Neuronal stem cell (in vitro differentiated cells): Measurements from ENCODE around the gene VMP1.
"Not testable (repeated sequence)": the region's sequence is repeated elsewhere in the genome, so short reads cannot be mapped to it uniquely, and the experiment has no call there.

ENCODE experiments used
- DNase-seq: peaks from one replicate; pipeline ENCODE4 v3.0.0-alpha.2; 2013; ENCODE audit warnings: low spot score
- H2AFZ ChIP-seq: one replicate; pipeline ENCODE4 v1.6.1; 2013; ENCODE audit warnings: mild to moderate bottlenecking, low read length, inconsistent platforms
- H2AK5ac ChIP-seq: 2 replicates; pipeline ENCODE4 v1.6.1; 2013; ENCODE audit warnings: low read depth, mild to moderate bottlenecking, inconsistent platforms, low read length, moderate library complexity, mixed read lengths
- H2BK120ac ChIP-seq: 2 replicates; pipeline ENCODE4 v1.6.1; 2013; ENCODE audit warnings: low read depth, mild to moderate bottlenecking, inconsistent platforms, low read length, moderate library complexity, mixed read lengths
- H2BK12ac ChIP-seq: one replicate; pipeline ENCODE4 v1.6.1; 2013; ENCODE audit warnings: low read length, inconsistent platforms
- H2BK15ac ChIP-seq: 2 replicates; pipeline ENCODE4 v1.6.1; 2013; ENCODE audit warnings: mild to moderate bottlenecking, low read length, inconsistent platforms, mixed read lengths
- H2BK5ac ChIP-seq: one replicate; pipeline ENCODE4 v1.6.1; 2013; ENCODE audit warnings: inconsistent platforms, mild to moderate bottlenecking, low read length, moderate library complexity
- H3K14ac ChIP-seq: one replicate; pipeline ENCODE4 v1.6.1; 2013; ENCODE audit warnings: low read length, inconsistent platforms
- H3K18ac ChIP-seq: 2 replicates; pipeline ENCODE4 v1.6.1; 2013; ENCODE audit warnings: low read length, inconsistent platforms
- H3K23ac ChIP-seq: 2 replicates; pipeline ENCODE4 v1.6.1; 2013; ENCODE audit warnings: low read depth, mild to moderate bottlenecking, mixed read lengths, low read length, inconsistent platforms; ENCODE audit not compliant: poor library complexity
- H3K27ac ChIP-seq: replicated peaks from 3 replicates; pipeline ENCODE4 v1.5.1; 2013; ENCODE audit warnings: low read length, inconsistent platforms
- H3K27me3 ChIP-seq, 3 experiments: 2 replicates each; pipeline ENCODE4 v1.6.1; 2013; ENCODE audit warnings: low read length in 3 of 3, mild to moderate bottlenecking in 2 of 3, inconsistent platforms in 1 of 3, low read depth in 1 of 3, mixed read lengths in 1 of 3, moderate library complexity in 1 of 3; ENCODE audit not compliant: control insufficient read depth in 3 of 3, insufficient read depth in 3 of 3
- H3K36me3 ChIP-seq, 2 donors: replicated peaks in 1 of 2; 2 replicates each; pipeline ENCODE4 v1.6.1; 2013; ENCODE audit warnings: low read length in 2 of 2; ENCODE audit not compliant: control insufficient read depth in 2 of 2, insufficient read depth in 2 of 2
- H3K4ac ChIP-seq: 2 replicates; pipeline ENCODE4 v1.6.1; 2013; ENCODE audit warnings: inconsistent platforms, mild to moderate bottlenecking, low read length, moderate library complexity
- H3K4me1 ChIP-seq, 2 donors: 1 replicate in 1 of 2; 2 replicates in 1 of 2; pipeline ENCODE4 v1.6.1; 2013; ENCODE audit warnings: low read length in 2 of 2, low read depth in 1 of 2; ENCODE audit not compliant: control insufficient read depth in 2 of 2, insufficient read depth in 1 of 2
- H3K4me2 ChIP-seq: one replicate; pipeline ENCODE4 v1.6.1; 2013; ENCODE audit warnings: mild to moderate bottlenecking, low read length, inconsistent platforms; ENCODE audit not compliant: insufficient read depth, poor library complexity, severe bottlenecking
- H3K4me3 ChIP-seq, 2 donors: 2 replicates each; pipeline ENCODE4 v1.5.1; 2013; ENCODE audit warnings: low read length in 2 of 2, mild to moderate bottlenecking in 2 of 2, inconsistent platforms in 1 of 2, moderate library complexity in 1 of 2
- H3K79me1 ChIP-seq: one replicate; pipeline ENCODE4 v1.6.1; 2013; ENCODE audit warnings: low read depth, mild to moderate bottlenecking, inconsistent platforms, low read length, moderate library complexity
- H3K9ac ChIP-seq: one replicate; pipeline ENCODE4 v1.6.1; 2013; ENCODE audit warnings: mild to moderate bottlenecking, low read depth, low read length, inconsistent platforms; ENCODE audit not compliant: poor library complexity
- H3K9me3 ChIP-seq, 2 donors: replicated peaks in 1 of 2; 2 replicates each; pipeline versions ENCODE3 to v1.6.1; 2013; ENCODE audit warnings: low read length in 2 of 2, mild to moderate bottlenecking in 2 of 2, inconsistent platforms in 1 of 2, low read depth in 1 of 2, mixed read lengths in 1 of 2, moderate library complexity in 1 of 2; ENCODE audit not compliant: control insufficient read depth in 2 of 2, insufficient read depth in 1 of 2
- H4K8ac ChIP-seq: one replicate; pipeline ENCODE4 v1.6.1; 2013; ENCODE audit warnings: low read depth, mild to moderate bottlenecking, inconsistent platforms, low read length, moderate library complexity
- H4K91ac ChIP-seq: one replicate; pipeline ENCODE4 v1.6.1; 2013; ENCODE audit warnings: low read length, low read depth, mild to moderate bottlenecking, inconsistent platforms; ENCODE audit not compliant: poor library complexity
- WGBS, 2 donors: extraction: QIAGEN DNeasy Blood & Tissue Kit; methylation state at CpG; one replicate each; pipeline ENCODE4 v1.1.7; 2013; ENCODE audit warnings: missing lambda C conversion rate in 2 of 2, mixed read lengths in 1 of 2; ENCODE audit not compliant: insufficient read length in 2 of 2, insufficient replicate concordance in 1 of 2; ENCODE audit errors: extremely low coverage in 2 of 2; 5-methylcytosine and 5-hydroxymethylcytosine counted together

VMP1 gene

DNA sequence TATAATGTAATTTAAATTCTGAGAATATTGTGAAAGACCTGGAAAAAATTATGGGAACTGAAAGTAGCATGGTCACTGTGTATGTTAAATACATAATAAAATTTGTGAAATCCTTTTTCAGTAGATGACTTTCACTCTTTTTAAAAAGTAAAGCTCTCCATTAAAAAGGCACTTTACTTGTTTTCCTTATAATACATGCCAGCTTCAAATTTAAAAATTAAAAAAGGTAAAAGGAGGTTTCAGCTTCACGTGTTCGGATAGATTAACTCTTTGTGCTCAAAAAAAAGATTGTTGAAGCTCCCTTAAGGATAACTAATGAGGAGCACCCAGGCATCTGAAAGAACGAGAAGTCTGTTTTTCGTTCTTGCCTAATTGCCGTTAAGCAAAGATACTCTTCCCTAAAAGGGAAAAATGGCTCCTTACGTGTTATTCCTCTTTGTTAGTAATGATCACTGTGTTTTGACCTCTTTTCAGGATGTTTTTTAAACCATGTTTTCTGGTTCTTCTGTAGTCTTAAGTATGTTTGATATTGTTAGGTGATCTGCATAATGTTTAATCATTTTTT is 97.5 kb downstream of the VMP1 start:
- Histone ChIP-seq H2BK15ac (no peak overlapping the region), H4K8ac (no peak overlapping the region), H3K27me3 (no peaks in the 10 kb centered on the region), H3K4me2 (no peak overlapping the region), H3K4me3 (no peak overlapping the region), H3K9me3 (no peaks in the 10 kb centered on the region), H3K14ac (no peak overlapping the region), H3K27ac (no peak overlapping the region), H3K4me1 (no peaks in the 10 kb centered on the region), H3K23ac (no peak overlapping the region), H3K18ac (no peak overlapping the region), H4K91ac (no peak overlapping the region), H3K79me1 (no peaks in the 10 kb centered on the region), H2BK120ac (no peak overlapping the region), H2AK5ac (no peak overlapping the region), H3K36me3 (peaks cover 0 to 4% of the 10 kb centered on the region in 2 donors), H2BK12ac (no peak overlapping the region), H3K9ac (no peak overlapping the region), H3K4ac (no peak overlapping the region), H2BK5ac (no peak overlapping the region), H2AFZ (no peak overlapping the region)
- no CpG with 5 or more reads among the region's 6 CpGs for WGBS, 2 donors
- DNase-seq, result peak; percentile 14

GRCh38 chr17:59806322-59806721 is 98.9 kb downstream of the VMP1 start:
- H4K8ac ChIP-seq, H3K4me1 ChIP-seq, H2AFZ ChIP-seq, H3K27ac ChIP-seq, H3K4me2 ChIP-seq, H2BK12ac ChIP-seq, H2BK15ac ChIP-seq, H3K18ac ChIP-seq, H3K27me3 ChIP-seq, H2AK5ac ChIP-seq, DNase-seq, H2BK120ac ChIP-seq, H3K79me1 ChIP-seq, H3K4ac ChIP-seq, H3K9me3 ChIP-seq, H3K9ac ChIP-seq, H4K91ac ChIP-seq, H3K23ac ChIP-seq, H3K4me3 ChIP-seq, H3K14ac ChIP-seq, H2BK5ac ChIP-seq: not testable (repeated sequence)
- WGBS, 2 donors, result no CpG with 5 or more reads among the region's 6 CpGs
- peaks cover 0 to 12% of the 10 kb centered on the region in 2 donors for H3K36me3 ChIP-seq

GRCh38 chr17:59807892-59808509 is 100.5 kb downstream of the VMP1 start:
- H3K9me3 ChIP-seq, result no peaks in the 10 kb centered on the region
- H3K9ac ChIP-seq, result no peak overlapping the region
- H2AK5ac ChIP-seq, result no peak overlapping the region
- H3K79me1 ChIP-seq, result no peaks in the 10 kb centered on the region
- H3K4me2 ChIP-seq, result no peak overlapping the region
- H3K4ac ChIP-seq, result no peak overlapping the region
- no peak overlapping the region for H3K18ac ChIP-seq
- H2BK5ac ChIP-seq, result no peak overlapping the region
- no CpG with 5 or more reads among the region's 4 CpGs for WGBS, 2 donors
- no peak overlapping the region for H2BK12ac ChIP-seq
- H3K4me1 ChIP-seq, result no peaks in the 10 kb centered on the region
- no peak overlapping the region for H3K27ac ChIP-seq
- no peak overlapping the region for H3K4me3 ChIP-seq
- H3K27me3 ChIP-seq, result no peaks in the 10 kb centered on the region
- H2AFZ ChIP-seq, result no peak overlapping the region
- H4K91ac ChIP-seq, result no peak overlapping the region
- no peak overlapping the region for H3K14ac ChIP-seq
- DNase-seq, result no peak
- H3K36me3 ChIP-seq, result peaks cover 1 to 28% of the 10 kb centered on the region in 2 donors
- H2BK120ac ChIP-seq, result no peak overlapping the region
- no peak overlapping the region for H4K8ac ChIP-seq
- H2BK15ac ChIP-seq, result no peak overlapping the region
- no peak overlapping the region for H3K23ac ChIP-seq

DNA sequence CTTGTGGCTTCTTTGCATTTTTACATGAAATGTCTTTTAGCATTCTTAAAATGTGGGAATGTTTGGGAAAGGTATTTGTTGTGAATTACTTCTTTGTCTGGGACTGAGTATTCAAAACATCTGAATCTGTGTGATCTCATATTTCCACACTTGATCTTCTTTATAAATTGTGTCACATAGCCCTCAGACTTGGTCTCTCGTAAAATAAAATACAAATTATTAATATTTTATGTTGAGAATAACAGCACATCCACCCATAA is 103.4 kb downstream of the VMP1 start:
- H3K27ac ChIP-seq, result no peak overlapping the region

More for the DNA sequence above, 103.4 kb downstream of the VMP1 start:
- H3K79me1 ChIP-seq, result no peaks in the 10 kb centered on the region
- H3K27me3 ChIP-seq, result no peaks in the 10 kb centered on the region
- no peak overlapping the region for H3K18ac ChIP-seq
- H3K14ac ChIP-seq, result no peak overlapping the region
- no peak overlapping the region for H2AK5ac ChIP-seq
- no peak for DNase-seq
- peaks cover 1 to 32% of the 10 kb centered on the region in 2 donors for H3K36me3 ChIP-seq
- H3K9ac ChIP-seq, result no peak overlapping the region
- H2BK15ac ChIP-seq, result no peak overlapping the region
- no peak overlapping the region for H3K4me2 ChIP-seq
- no peak overlapping the region for H2BK5ac ChIP-seq
- H3K23ac ChIP-seq, result no peak overlapping the region
- H3K4me1 ChIP-seq, result no peaks in the 10 kb centered on the region
- H4K8ac ChIP-seq, result no peak overlapping the region
- H2BK12ac ChIP-seq, result no peak overlapping the region
- no peaks in the 10 kb centered on the region for H3K9me3 ChIP-seq
- H4K91ac ChIP-seq, result no peak overlapping the region
- H3K4me3 ChIP-seq, result no peak overlapping the region
- no CpG with 5 or more reads among the region's 1 CpG for WGBS, 2 donors
- H3K4ac ChIP-seq, result no peak overlapping the region
- H2BK120ac ChIP-seq, result no peak overlapping the region
- no peak overlapping the region for H2AFZ ChIP-seq
